Activated T-helper 17 cell treated with anti-CD3 and anti-CD28 coated beads, Interleukin-2, amount 50 U/mL, for 72 hours (primary cell): ENCODE results near the gene TPM1. TPM values are rescaled to one million over a fixed set of nuclear protein-coding genes. Genes with fewer than 3 reads are reported as not detected.
"Not testable (repeated sequence)": the region's sequence is repeated elsewhere in the genome, so short reads cannot be mapped to it uniquely, and the experiment has no call there.

Source experiments
- ATAC-seq: fragments of 150-1000 bp; cut with Tn5 transposase; replicated peaks from 2 replicates; pipeline ENCODE4 v1.10.0; 2021; ENCODE audit warnings: mild to moderate bottlenecking, moderate library complexity
- H3K27ac Mint-ChIP-seq: one replicate; pipeline ENCODE4 v1.8.0; 2022; ENCODE audit warnings: mixed read lengths
- H3K27me3 Mint-ChIP-seq: one replicate; pipeline ENCODE4 v1.8.0; 2022; ENCODE audit warnings: mixed read lengths
- H3K36me3 Mint-ChIP-seq: one replicate; pipeline ENCODE4 v1.8.0; 2022; ENCODE audit warnings: low read depth, mild to moderate bottlenecking, mixed read lengths
- H3K4me1 Mint-ChIP-seq: one replicate; pipeline ENCODE4 v1.8.0; 2022; ENCODE audit warnings: mixed read lengths
- H3K4me3 Mint-ChIP-seq: one replicate; pipeline ENCODE4 v1.8.0; 2022; ENCODE audit warnings: mild to moderate bottlenecking, mixed read lengths
- H3K9me3 Mint-ChIP-seq: one replicate; pipeline ENCODE4 v1.8.0; 2022; ENCODE audit warnings: mixed read lengths
- total RNA-seq, 2 donors: library from RNA; stranded (reverse); gene quantifications; one replicate each; pipeline ENCODE4 v1.2.3, GENCODE V29; 2022

The TPM1 gene
- total RNA-seq, result 1 to 10 TPM; 3.0 to 9.7 TPM

- H3K9me3 Mint-ChIP-seq, result no peaks in the 10 kb centered on the region
- ATAC-seq, result peak; percentile 63
Observed at GRCh38 chr15:63041974-63042876, at the start of gene TPM1. Gene TPM1, plus strand, starts transcription at chr15:63042747. Its CDS starts 83 bp downstream, at chr15:63042830.

GRCh38 chr15:62993066-62993465, 49.5 kb upstream of the TPM1 start:
- H3K9me3 Mint-ChIP-seq, result no peaks in the 10 kb centered on the region
- H3K4me3 Mint-ChIP-seq, result no peak overlapping the region
- no peaks in the 10 kb centered on the region for H3K4me1 Mint-ChIP-seq
- ATAC-seq, result no peak
- H3K36me3 Mint-ChIP-seq, result no peaks in the 10 kb centered on the region
- peaks cover 9% of the 10 kb centered on the region for H3K27me3 Mint-ChIP-seq
- H3K27ac Mint-ChIP-seq, result no peak overlapping the region

More at GRCh38 chr15:63041974-63042876, at the start of gene TPM1:
- H3K4me1 Mint-ChIP-seq, result no peaks in the 10 kb centered on the region
- H3K27me3 Mint-ChIP-seq, result peaks cover 58% of the 10 kb centered on the region
- no peak within 1 kb of the TSS for H3K27ac Mint-ChIP-seq
- H3K4me3 Mint-ChIP-seq, result peak within 1 kb of the TSS; percentile 56
- no peaks in the 10 kb centered on the region for H3K36me3 Mint-ChIP-seq

GRCh38 chr15:62993632-62994031, 48.9 kb upstream of the TPM1 start:
- not testable (repeated sequence) for ATAC-seq, H3K9me3 Mint-ChIP-seq, H3K4me1 Mint-ChIP-seq, H3K36me3 Mint-ChIP-seq, H3K27ac Mint-ChIP-seq, H3K4me3 Mint-ChIP-seq, H3K27me3 Mint-ChIP-seq

- Mint-ChIP-seq H3K9me3 (no peaks in the 10 kb centered on the region), H3K36me3 (no peaks in the 10 kb centered on the region), H3K27me3 (peaks cover 9% of the 10 kb centered on the region), H3K27ac (no peak overlapping the region), H3K4me1 (no peaks in the 10 kb centered on the region), H3K4me3 (no peak overlapping the region)
- no peak for ATAC-seq
Observed at GRCh38 chr15:62994439-62994838, 48.1 kb upstream of the TPM1 start.

GRCh38 chr15:62994975-62995681, 47.4 kb upstream of the TPM1 start:
- Mint-ChIP-seq H3K4me1 (no peaks in the 10 kb centered on the region), H3K27me3 (peaks cover 9% of the 10 kb centered on the region), H3K9me3 (no peaks in the 10 kb centered on the region), H3K27ac (no peak overlapping the region), H3K4me3 (no peak overlapping the region), H3K36me3 (no peaks in the 10 kb centered on the region)
- ATAC-seq, result no peak

- H3K27ac Mint-ChIP-seq, result no peak overlapping the region
- no peak overlapping the region for H3K4me3 Mint-ChIP-seq
- ATAC-seq, result no peak
- no peaks in the 10 kb centered on the region for H3K36me3 Mint-ChIP-seq
- no peaks in the 10 kb centered on the region for H3K4me1 Mint-ChIP-seq
- no peaks in the 10 kb centered on the region for H3K9me3 Mint-ChIP-seq
- H3K27me3 Mint-ChIP-seq, result peaks cover 9% of the 10 kb centered on the region
Observed at GRCh38 chr15:62997441-62997840, 45.1 kb upstream of the TPM1 start.

DNA sequence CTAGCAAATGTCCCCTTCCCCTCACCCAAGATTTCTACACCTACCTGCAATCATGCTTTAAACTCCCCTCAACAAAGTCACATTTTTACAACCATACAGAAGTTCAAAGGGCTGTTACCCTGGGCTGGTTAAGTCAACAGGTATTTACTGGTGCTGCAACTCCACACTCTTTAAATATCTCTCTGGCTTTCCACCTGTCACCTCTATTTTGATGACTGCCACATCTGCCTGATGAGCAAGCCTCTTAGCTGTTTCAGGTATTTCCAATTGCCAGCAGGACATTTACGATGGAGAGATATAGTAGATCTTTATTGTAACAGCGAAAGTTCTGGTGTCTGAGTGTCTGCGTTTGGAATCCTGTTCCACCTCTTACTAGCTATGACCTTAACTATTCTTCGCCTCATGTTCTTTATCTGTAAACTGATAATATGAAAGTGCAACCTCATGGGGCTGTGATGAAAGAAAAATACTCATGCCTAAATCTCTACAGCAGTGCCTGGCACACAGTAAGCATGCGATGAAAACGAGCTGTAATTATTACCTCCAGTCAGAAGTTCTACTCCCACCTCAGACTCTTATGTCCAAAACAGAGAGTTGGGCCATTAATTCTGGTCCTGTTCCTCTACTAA, 44.2 kb upstream of the TPM1 start:
- Mint-ChIP-seq H3K36me3 (no peaks in the 10 kb centered on the region), H3K9me3 (no peaks in the 10 kb centered on the region), H3K4me1 (no peaks in the 10 kb centered on the region), H3K4me3 (no peak overlapping the region), H3K27me3 (peaks cover 6% of the 10 kb centered on the region), H3K27ac (no peak overlapping the region)
- no peak for ATAC-seq

DNA sequence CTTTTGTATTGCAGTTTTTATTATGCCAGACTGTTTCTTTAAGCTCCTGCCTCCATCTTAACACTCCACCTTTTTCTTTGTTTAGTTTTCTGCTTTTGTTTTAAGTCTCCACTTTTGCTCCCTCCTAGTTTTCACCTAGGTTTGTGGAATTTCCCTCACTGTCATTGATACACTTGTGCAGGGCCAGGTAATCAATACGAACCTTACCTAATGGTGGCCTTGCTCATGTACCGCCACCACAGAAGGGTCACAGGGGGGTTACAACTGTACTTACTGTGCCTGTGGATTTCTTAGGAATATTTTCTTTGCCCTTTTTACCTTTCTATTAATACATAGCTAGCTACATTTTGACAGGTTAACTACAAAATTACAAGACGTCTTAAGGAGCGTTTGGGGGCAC, 43.4 kb upstream of the TPM1 start:
- Mint-ChIP-seq H3K9me3 (no peaks in the 10 kb centered on the region), H3K27ac (no peak overlapping the region), H3K4me1 (no peaks in the 10 kb centered on the region), H3K4me3 (no peak overlapping the region), H3K36me3 (no peaks in the 10 kb centered on the region), H3K27me3 (peaks cover 6% of the 10 kb centered on the region)
- no peak for ATAC-seq

- Mint-ChIP-seq H3K4me1 (no peaks in the 10 kb centered on the region), H3K27me3 (peaks cover 6% of the 10 kb centered on the region), H3K36me3 (no peaks in the 10 kb centered on the region), H3K27ac (no peak overlapping the region), H3K9me3 (no peaks in the 10 kb centered on the region), H3K4me3 (no peak overlapping the region)
- ATAC-seq, result no peak
Observed at GRCh38 chr15:62999923-63000561, 42.5 kb upstream of the TPM1 start.

DNA sequence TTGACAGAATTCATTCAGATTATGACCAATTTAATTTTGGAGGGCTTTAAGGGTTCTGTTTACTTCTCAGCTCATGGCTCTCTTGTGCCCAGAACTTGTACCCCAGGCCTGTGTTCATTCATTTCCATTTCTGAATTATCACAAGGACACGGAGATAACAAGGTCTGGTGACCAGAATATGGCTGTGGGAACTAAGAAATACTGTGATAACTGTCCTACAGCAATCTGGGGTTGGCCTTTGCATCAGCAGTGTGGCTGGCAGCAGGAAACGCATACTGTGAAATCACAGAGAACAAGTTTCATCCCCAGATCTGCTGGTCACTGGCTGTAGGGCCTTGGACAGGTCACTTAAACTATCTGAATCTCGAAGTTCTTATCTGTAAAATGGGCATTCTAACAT, 41.8 kb upstream of the TPM1 start:
- no peaks in the 10 kb centered on the region for H3K4me1 Mint-ChIP-seq
- H3K4me3 Mint-ChIP-seq, result no peak overlapping the region
- H3K27ac Mint-ChIP-seq, result no peak overlapping the region
- no peak for ATAC-seq
- H3K27me3 Mint-ChIP-seq, result peaks cover 6% of the 10 kb centered on the region
- H3K36me3 Mint-ChIP-seq, result no peaks in the 10 kb centered on the region
- no peaks in the 10 kb centered on the region for H3K9me3 Mint-ChIP-seq

- H3K27me3 Mint-ChIP-seq, result peaks cover 6% of the 10 kb centered on the region
- H3K27ac Mint-ChIP-seq, result no peak overlapping the region
- H3K9me3 Mint-ChIP-seq, result no peaks in the 10 kb centered on the region
- no peaks in the 10 kb centered on the region for H3K36me3 Mint-ChIP-seq
- ATAC-seq, result no peak
- no peaks in the 10 kb centered on the region for H3K4me1 Mint-ChIP-seq
- no peak overlapping the region for H3K4me3 Mint-ChIP-seq
Observed at GRCh38 chr15:63004211-63004610, 38.3 kb upstream of the TPM1 start.

DNA sequence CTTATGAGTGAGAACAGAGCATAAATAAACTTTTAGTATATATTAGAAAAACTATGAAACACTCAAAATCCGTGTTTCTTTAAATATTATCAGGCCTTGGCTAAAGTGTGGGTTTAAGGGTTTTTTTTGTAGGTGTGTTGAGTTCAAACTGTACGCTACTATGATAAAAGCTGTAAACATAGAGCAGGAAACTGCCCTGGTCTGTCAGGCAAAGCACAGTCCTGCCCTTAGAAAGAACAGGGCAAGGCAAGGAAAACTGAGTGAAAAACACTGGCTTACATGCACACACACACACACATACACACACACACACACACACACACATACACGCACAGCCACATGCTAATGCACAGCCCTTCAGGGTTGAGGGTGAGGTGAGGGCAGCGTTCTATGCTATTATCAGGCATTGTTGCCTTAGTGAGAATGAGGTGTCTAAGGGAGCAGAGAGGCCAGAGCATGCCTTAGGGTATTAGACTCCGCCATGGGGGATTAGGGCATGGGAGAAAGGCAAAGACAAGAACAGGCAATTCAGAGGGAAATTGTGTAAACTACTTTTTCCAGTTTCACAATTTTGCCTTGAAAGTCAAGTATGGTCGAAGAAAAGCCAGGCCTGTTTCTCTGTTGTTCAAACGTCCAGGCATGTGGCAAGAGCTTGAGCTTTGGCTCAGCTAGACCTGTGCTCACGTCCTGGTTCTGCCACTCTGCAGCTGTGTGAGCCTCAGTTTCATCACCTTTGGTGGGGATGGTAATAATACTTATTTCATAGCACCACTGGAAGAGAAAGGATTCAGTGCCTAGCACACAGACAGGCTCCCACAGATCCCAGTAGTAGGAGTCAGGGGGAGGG, 36.3 kb upstream of the TPM1 start:
- no peaks in the 10 kb centered on the region for H3K36me3 Mint-ChIP-seq
- ATAC-seq, result no peak
- no peaks in the 10 kb centered on the region for H3K9me3 Mint-ChIP-seq
- no peak overlapping the region for H3K4me3 Mint-ChIP-seq
- no peak overlapping the region for H3K27ac Mint-ChIP-seq
- H3K27me3 Mint-ChIP-seq, result peaks cover 3% of the 10 kb centered on the region
- H3K4me1 Mint-ChIP-seq, result no peaks in the 10 kb centered on the region

GRCh38 chr15:63008333-63009049, 34.1 kb upstream of the TPM1 start:
- no peak overlapping the region for H3K4me3 Mint-ChIP-seq
- no peak for ATAC-seq
- no peaks in the 10 kb centered on the region for H3K9me3 Mint-ChIP-seq
- no peak overlapping the region for H3K27ac Mint-ChIP-seq
- H3K36me3 Mint-ChIP-seq, result no peaks in the 10 kb centered on the region
- H3K27me3 Mint-ChIP-seq, result no peaks in the 10 kb centered on the region
- no peaks in the 10 kb centered on the region for H3K4me1 Mint-ChIP-seq
